Neural cell (in vitro differentiated cells): ENCODE measurements around the gene C14orf39. TPM values are rescaled to one million over a fixed set of nuclear protein-coding genes. Genes with fewer than 3 reads are reported as not detected.

ENCODE experiments used
- H2AFZ ChIP-seq: fragments of 200-600, 300-800 bp; sonication (generic), shearing (Covaris generic); 2 replicates; pipeline ENCODE4 v1.6.0; 2014; ENCODE audit warnings: low read depth, mild to moderate bottlenecking, antibody characterized with exemption, low read length, moderate library complexity
- H3F3A ChIP-seq: fragments of 200-600 bp; shearing (Covaris generic); 2 replicates; pipeline ENCODE4 v1.6.1; 2016; ENCODE audit warnings: mild to moderate bottlenecking, moderate library complexity, mixed read lengths, antibody characterized with exemption, low read length; ENCODE audit not compliant: insufficient read depth, poor library complexity, severe bottlenecking
- H3K27ac ChIP-seq: fragments of 200-600, 300-800 bp; sonication (generic), shearing (Covaris generic); 2 replicates; pipeline ENCODE4 v1.5.1; 2014; ENCODE audit warnings: mild to moderate bottlenecking, low read length, moderate library complexity
- H3K27me3 ChIP-seq: fragments of 300-800, 200-600 bp; sonication (generic), shearing (Covaris generic); 2 replicates; pipeline ENCODE4 v1.6.0; 2014; ENCODE audit warnings: mild to moderate bottlenecking, low read depth, low read length, moderate library complexity; ENCODE audit not compliant: insufficient read depth
- H3K36me3 ChIP-seq: fragments of 300-800, 200-600 bp; sonication (generic), shearing (Covaris generic); 2 replicates; pipeline ENCODE4 v1.5.1; 2014; ENCODE audit warnings: mild to moderate bottlenecking, antibody characterized with exemption, low read length, moderate library complexity; ENCODE audit not compliant: insufficient read depth
- H3K4me2 ChIP-seq: fragments of 300-800, 200-600 bp; sonication (generic), shearing (Covaris generic); 2 replicates; pipeline ENCODE4 v1.6.0; 2014; ENCODE audit warnings: mild to moderate bottlenecking, low read length
- H3K4me3 ChIP-seq: fragments of 300-800, 200-600 bp; sonication (generic), shearing (Covaris generic); 2 replicates; pipeline ENCODE4 v1.5.1; 2014; ENCODE audit warnings: mild to moderate bottlenecking, low read length, moderate library complexity
- H3K79me2 ChIP-seq: fragments of 200-600 bp; shearing (Covaris generic); replicated peaks from 2 replicates; pipeline ENCODE4 v1.6.0; 2014; ENCODE audit warnings: mild to moderate bottlenecking, low read length, moderate library complexity; ENCODE audit not compliant: insufficient read depth
- H3K9ac ChIP-seq: fragments of 300-800, 200-600 bp; sonication (generic), shearing (Covaris generic); 2 replicates; pipeline ENCODE4 v1.6.1; 2016; ENCODE audit warnings: mild to moderate bottlenecking, low read length, mixed read lengths
- H3K9me2 ChIP-seq: fragments of 200-600 bp; shearing (Covaris generic); 2 replicates; pipeline ENCODE4 v1.6.1; 2016; ENCODE audit warnings: mild to moderate bottlenecking, low read length, mixed read lengths; ENCODE audit not compliant: insufficient read depth
- H3K9me3 ChIP-seq: fragments of 200-600, 300-800 bp; sonication (generic), shearing (Covaris generic); 2 replicates; pipeline ENCODE4 v1.6.1; 2016; ENCODE audit warnings: mild to moderate bottlenecking, mixed run types, low read length, moderate library complexity, mixed read lengths
- H4K20me1 ChIP-seq: fragments of 200-600 bp; shearing (Covaris generic); 2 replicates; pipeline ENCODE4 v1.6.1; 2016; ENCODE audit warnings: mild to moderate bottlenecking, mixed run types; ENCODE audit not compliant: insufficient read depth
- EP300 ChIP-seq: fragments of 450-650 bp; conservative IDR thresholded peaks from 2 replicates; pipeline ENCODE4 v1.6.1; 2014; ENCODE audit warnings: antibody characterized with exemption, mild to moderate bottlenecking, moderate library complexity; ENCODE audit not compliant: poor library complexity, severe bottlenecking
- EZH2 ChIP-seq: fragments of 200-600, 300-800 bp; shearing (Covaris generic), sonication (generic); IDR thresholded peaks from 2 replicates; pipeline ENCODE4 v1.6.1; 2014; ENCODE audit warnings: antibody characterized with exemption, low read length, borderline replicate concordance, mild to moderate bottlenecking; ENCODE audit not compliant: insufficient read depth, poor library complexity, severe bottlenecking
- MXI1 ChIP-seq: fragments of 450-650 bp; conservative IDR thresholded peaks from 2 replicates; pipeline ENCODE4 v1.6.1; 2014; ENCODE audit warnings: antibody characterized with exemption, mild to moderate bottlenecking; ENCODE audit not compliant: poor library complexity, severe bottlenecking
- POLR2AphosphoS5 ChIP-seq: IDR thresholded peaks from 2 replicates; pipeline ENCODE4 v1.6.1; 2012
- SMC3 ChIP-seq: fragments of 450-650 bp; conservative IDR thresholded peaks from 2 replicates; pipeline ENCODE4 v1.6.1; 2014; ENCODE audit warnings: antibody characterized with exemption, mild to moderate bottlenecking, moderate library complexity; ENCODE audit not compliant: poor library complexity
- polyA plus RNA-seq: library from polyadenylated mRNA; depleted of rRNA; stranded (reverse); fragments of >200 nt; gene quantifications from 2 replicates; pipeline ENCODE4 v1.2.3, GENCODE V29; 2014
- TF ChIP-seq, protein P1 (sequence below): IDR thresholded peaks from 2 replicates; pipeline ENCODE4 v1.6.1; 2012; ENCODE audit warnings: borderline replicate concordance

Gene C14orf39
- polyA plus RNA-seq, 1 donor from 2014 or later = 0.12 TPM

- no peaks in the 10 kb centered on the region for H3K9me3 ChIP-seq
- peak; percentile 93 for TF ChIP-seq EZH2
- TF ChIP-seq, protein P1, sequence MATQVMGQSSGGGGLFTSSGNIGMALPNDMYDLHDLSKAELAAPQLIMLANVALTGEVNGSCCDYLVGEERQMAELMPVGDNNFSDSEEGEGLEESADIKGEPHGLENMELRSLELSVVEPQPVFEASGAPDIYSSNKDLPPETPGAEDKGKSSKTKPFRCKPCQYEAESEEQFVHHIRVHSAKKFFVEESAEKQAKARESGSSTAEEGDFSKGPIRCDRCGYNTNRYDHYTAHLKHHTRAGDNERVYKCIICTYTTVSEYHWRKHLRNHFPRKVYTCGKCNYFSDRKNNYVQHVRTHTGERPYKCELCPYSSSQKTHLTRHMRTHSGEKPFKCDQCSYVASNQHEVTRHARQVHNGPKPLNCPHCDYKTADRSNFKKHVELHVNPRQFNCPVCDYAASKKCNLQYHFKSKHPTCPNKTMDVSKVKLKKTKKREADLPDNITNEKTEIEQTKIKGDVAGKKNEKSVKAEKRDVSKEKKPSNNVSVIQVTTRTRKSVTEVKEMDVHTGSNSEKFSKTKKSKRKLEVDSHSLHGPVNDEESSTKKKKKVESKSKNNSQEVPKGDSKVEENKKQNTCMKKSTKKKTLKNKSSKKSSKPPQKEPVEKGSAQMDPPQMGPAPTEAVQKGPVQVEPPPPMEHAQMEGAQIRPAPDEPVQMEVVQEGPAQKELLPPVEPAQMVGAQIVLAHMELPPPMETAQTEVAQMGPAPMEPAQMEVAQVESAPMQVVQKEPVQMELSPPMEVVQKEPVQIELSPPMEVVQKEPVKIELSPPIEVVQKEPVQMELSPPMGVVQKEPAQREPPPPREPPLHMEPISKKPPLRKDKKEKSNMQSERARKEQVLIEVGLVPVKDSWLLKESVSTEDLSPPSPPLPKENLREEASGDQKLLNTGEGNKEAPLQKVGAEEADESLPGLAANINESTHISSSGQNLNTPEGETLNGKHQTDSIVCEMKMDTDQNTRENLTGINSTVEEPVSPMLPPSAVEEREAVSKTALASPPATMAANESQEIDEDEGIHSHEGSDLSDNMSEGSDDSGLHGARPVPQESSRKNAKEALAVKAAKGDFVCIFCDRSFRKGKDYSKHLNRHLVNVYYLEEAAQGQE = no peak
- H3K36me3 ChIP-seq = no peaks in the 10 kb centered on the region
- no peak within 1 kb of the TSS for H3K27ac ChIP-seq
- H3K9ac ChIP-seq = no peak within 1 kb of the TSS
- H3K4me3 ChIP-seq = peak within 1 kb of the TSS; percentile 60
- H2AFZ ChIP-seq = no peak within 1 kb of the TSS
- no peaks in the 10 kb centered on the region for H3K9me2 ChIP-seq
- no peaks in the 10 kb centered on the region for H3K79me2 ChIP-seq
- no peak within 1 kb of the TSS for H3K4me2 ChIP-seq
- peaks cover 100% of the 10 kb centered on the region for H3K27me3 ChIP-seq
- no peaks in the 10 kb centered on the region for H3F3A ChIP-seq
- no peaks in the 10 kb centered on the region for H4K20me1 ChIP-seq
Measured at GRCh38 chr14:60508707-60509437, 23.0 kb upstream of the C14orf39 start, which contains the start of gene SIX6. Gene SIX6 (plus strand): TSS chr14:60509146. CDS start chr14:60509399, 253 bp downstream.

- Histone ChIP-seq H3K27me3 (peaks cover 100% of the 10 kb centered on the region), H3K4me3 (peak overlapping the region; percentile 60), H3K36me3 (no peaks in the 10 kb centered on the region), H2AFZ (no peak overlapping the region), H4K20me1 (no peaks in the 10 kb centered on the region), H3K27ac (no peak overlapping the region), H3K9ac (no peak overlapping the region), H3K9me3 (no peaks in the 10 kb centered on the region), H3K79me2 (no peaks in the 10 kb centered on the region), H3K4me2 (no peak overlapping the region), H3F3A (no peaks in the 10 kb centered on the region), H3K9me2 (no peaks in the 10 kb centered on the region)
- TF ChIP-seq EP300 (no peak), SMC3 (no peak), POLR2AphosphoS5 (no peak), MXI1 (no peak), EZH2 (no peak)
- TF ChIP-seq, protein P1 = no peak
Measured at GRCh38 chr14:60508363-60508706, 22.5 kb upstream of the C14orf39 start.
